ENCODE data around the gene PPARG.

DNA sequence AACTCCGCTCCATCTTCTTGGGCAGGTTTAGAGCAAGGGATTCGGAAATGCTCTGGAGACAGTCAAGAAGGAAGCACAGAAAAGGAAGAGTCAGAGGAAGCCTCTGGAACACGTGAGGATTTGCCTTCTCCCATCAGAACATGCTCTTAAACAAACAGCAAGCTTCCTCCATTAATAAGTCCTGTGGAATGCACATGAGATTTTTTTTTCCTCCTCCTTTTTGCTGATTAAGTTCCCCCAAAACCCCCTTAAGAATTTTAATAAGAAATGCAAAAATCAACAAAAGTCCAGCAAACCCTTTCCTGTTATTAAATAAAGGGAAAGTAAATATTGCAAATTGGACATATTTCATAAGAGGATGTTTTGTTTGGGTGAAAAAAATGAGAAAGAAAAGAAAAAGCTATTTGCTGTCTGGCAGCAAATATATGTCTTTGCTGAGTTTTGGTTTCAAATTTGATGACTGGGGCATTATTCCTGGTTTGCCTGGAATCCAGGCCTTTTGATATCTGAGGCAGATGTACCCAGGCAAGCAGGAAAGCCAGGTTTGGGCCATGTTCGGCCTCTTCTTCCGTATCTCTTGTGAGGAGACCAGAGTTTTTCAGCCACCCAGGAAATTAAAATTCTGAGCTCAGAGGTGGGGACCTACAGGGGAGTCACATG is 187.5 kb downstream of the PPARG start:
- TF ChIP-seq POLR2A (IDR thresholded peaks at IDR 0.05; ENCODE audit: borderline replicate concordance, extremely low read depth, insufficient read depth, insufficient read length) (no peak), SRF (IDR thresholded peaks at IDR 0.05; ENCODE audit: low read depth) (no peak), EZH2phosphoT487 (IDR thresholded peaks at IDR 0.05; ENCODE audit: borderline replicate concordance) (no peak), ZNF274 (IDR thresholded peaks at IDR 0.05; ENCODE audit: low read depth, low read length) (no peak), EZH2 (IDR thresholded peaks at IDR 0.05) (no peak), RAD21 (IDR thresholded peaks at IDR 0.05; ENCODE audit: low read depth) (no peak), YY1 (IDR thresholded peaks at IDR 0.05; ENCODE audit: extremely low read depth, insufficient replicate concordance, low read depth, low read length) (no peak), ZFX (IDR thresholded peaks at IDR 0.05) (no peak), CEBPB (IDR thresholded peaks at IDR 0.05; ENCODE audit: low read depth) (no peak), EGR1 (IDR thresholded peaks at IDR 0.05; ENCODE audit: low read depth) (no peak)
- TF ChIP-seq, protein P1, sequence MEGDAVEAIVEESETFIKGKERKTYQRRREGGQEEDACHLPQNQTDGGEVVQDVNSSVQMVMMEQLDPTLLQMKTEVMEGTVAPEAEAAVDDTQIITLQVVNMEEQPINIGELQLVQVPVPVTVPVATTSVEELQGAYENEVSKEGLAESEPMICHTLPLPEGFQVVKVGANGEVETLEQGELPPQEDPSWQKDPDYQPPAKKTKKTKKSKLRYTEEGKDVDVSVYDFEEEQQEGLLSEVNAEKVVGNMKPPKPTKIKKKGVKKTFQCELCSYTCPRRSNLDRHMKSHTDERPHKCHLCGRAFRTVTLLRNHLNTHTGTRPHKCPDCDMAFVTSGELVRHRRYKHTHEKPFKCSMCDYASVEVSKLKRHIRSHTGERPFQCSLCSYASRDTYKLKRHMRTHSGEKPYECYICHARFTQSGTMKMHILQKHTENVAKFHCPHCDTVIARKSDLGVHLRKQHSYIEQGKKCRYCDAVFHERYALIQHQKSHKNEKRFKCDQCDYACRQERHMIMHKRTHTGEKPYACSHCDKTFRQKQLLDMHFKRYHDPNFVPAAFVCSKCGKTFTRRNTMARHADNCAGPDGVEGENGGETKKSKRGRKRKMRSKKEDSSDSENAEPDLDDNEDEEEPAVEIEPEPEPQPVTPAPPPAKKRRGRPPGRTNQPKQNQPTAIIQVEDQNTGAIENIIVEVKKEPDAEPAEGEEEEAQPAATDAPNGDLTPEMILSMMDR (IDR thresholded peaks at IDR 0.05 in 2 of 3, conservative IDR thresholded peaks at IDR 0.05 in 1 of 3; ENCODE audit: borderline replicate concordance in 1 of 3, insufficient read depth in 1 of 3, low read depth in 2 of 3, low read length in 2 of 3), result no peak
- TF ChIP-seq, protein P2, sequence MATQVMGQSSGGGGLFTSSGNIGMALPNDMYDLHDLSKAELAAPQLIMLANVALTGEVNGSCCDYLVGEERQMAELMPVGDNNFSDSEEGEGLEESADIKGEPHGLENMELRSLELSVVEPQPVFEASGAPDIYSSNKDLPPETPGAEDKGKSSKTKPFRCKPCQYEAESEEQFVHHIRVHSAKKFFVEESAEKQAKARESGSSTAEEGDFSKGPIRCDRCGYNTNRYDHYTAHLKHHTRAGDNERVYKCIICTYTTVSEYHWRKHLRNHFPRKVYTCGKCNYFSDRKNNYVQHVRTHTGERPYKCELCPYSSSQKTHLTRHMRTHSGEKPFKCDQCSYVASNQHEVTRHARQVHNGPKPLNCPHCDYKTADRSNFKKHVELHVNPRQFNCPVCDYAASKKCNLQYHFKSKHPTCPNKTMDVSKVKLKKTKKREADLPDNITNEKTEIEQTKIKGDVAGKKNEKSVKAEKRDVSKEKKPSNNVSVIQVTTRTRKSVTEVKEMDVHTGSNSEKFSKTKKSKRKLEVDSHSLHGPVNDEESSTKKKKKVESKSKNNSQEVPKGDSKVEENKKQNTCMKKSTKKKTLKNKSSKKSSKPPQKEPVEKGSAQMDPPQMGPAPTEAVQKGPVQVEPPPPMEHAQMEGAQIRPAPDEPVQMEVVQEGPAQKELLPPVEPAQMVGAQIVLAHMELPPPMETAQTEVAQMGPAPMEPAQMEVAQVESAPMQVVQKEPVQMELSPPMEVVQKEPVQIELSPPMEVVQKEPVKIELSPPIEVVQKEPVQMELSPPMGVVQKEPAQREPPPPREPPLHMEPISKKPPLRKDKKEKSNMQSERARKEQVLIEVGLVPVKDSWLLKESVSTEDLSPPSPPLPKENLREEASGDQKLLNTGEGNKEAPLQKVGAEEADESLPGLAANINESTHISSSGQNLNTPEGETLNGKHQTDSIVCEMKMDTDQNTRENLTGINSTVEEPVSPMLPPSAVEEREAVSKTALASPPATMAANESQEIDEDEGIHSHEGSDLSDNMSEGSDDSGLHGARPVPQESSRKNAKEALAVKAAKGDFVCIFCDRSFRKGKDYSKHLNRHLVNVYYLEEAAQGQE (IDR thresholded peaks at IDR 0.05; ENCODE audit: low read depth), result no peak
- TF ChIP-seq, protein P3, sequence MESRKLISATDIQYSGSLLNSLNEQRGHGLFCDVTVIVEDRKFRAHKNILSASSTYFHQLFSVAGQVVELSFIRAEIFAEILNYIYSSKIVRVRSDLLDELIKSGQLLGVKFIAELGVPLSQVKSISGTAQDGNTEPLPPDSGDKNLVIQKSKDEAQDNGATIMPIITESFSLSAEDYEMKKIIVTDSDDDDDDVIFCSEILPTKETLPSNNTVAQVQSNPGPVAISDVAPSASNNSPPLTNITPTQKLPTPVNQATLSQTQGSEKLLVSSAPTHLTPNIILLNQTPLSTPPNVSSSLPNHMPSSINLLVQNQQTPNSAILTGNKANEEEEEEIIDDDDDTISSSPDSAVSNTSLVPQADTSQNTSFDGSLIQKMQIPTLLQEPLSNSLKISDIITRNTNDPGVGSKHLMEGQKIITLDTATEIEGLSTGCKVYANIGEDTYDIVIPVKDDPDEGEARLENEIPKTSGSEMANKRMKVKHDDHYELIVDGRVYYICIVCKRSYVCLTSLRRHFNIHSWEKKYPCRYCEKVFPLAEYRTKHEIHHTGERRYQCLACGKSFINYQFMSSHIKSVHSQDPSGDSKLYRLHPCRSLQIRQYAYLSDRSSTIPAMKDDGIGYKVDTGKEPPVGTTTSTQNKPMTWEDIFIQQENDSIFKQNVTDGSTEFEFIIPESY (IDR thresholded peaks at IDR 0.05; ENCODE audit: extremely low read depth, insufficient replicate concordance, low read length), result no peak
